Measurements from ENCODE around the gene KCNQ5.
"Not testable (repeated sequence)": the region's sequence is repeated elsewhere in the genome, so short reads cannot be mapped to it uniquely, and the experiment has no call there.

The KCNQ5 gene

DNA sequence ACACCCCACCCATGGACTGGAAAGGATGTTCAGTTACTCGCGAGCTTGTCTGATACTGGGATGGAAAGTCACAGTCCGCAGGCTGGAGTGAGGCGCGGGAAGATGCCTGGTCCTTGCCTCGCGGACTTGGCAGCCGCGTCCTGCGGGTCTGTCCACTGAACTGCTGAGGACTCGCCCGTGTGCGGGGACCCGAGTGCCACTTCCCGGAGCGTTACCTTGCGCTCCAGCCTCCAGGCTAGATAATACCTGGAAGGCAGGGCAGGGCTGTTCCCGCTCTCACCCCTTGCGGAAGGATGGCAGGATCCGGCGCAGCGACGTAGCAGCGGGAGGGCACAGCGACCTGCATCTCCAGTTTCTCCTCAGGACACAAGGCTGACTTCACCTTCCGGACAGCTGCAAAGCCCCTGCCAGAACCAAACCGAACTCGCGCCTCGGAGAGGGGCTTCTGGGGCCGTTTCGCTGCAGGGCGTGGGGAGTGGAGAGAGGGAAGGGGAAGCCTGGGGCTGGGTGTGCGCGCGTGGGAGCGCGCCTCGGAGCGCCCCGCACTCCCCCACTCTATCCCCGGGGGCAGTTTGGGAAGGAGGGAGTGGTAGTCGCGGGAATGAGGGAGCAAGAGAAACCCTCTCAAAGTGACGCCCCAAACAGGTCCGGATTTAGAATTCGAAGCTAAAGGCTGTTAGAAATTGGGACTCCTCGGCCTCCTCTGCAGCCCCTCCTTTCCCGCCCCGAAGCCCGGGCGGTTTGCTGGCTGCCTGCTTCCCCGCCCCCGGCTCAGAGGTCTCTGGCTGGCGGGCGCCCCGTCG lies at the start of gene KCNQ5:
TSS of gene KCNQ5 (plus strand) at position 774 of the 803 bp plus-strand sequence.
- no peak for DNase-seq (ENCODE audit: low read depth in 2 of 2, low spot score in 1 of 2)

GRCh38 chr6:72579865-72580264 lies 42.0 kb upstream of the KCNQ5 start:
- DNase-seq (ENCODE audit: low read depth in 2 of 2, low spot score in 1 of 2), result no peak

DNA sequence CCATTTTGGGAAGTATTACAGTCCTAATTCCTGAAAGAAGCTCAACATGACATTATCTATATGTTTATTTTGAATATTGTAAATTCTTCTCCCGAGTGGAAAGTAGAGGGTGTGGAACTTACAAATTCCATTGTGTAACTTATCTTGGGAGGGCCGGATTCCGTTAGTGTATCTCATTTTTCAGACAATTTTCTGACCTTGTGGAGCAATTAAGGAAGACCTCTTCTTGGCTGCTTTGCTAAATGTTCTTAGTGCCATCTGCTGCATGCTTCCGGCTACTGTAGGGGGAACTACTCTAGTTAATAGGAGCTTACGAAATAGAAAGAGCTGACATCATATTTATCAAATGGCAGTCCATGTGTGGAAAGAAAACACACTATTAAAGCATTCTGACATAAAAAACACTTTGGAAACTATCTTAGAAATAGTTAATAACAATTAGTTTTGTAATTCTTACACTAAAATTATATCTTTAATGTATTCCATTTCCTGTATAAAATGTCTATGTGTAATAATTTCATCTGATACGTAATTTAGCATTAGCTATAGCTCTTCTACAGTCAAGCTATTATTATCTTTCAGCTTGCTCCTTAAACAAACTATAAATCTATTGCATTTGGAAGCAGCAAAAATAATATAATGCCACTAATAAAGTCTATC lies 41.5 kb upstream of the KCNQ5 start:
- no peak for DNase-seq (ENCODE audit: low read depth in 2 of 2, low spot score in 1 of 2)

GRCh38 chr6:72580950-72581349 lies 40.9 kb upstream of the KCNQ5 start:
- not testable (repeated sequence) for DNase-seq (ENCODE audit: low read depth in 2 of 2, low spot score in 1 of 2)

DNA sequence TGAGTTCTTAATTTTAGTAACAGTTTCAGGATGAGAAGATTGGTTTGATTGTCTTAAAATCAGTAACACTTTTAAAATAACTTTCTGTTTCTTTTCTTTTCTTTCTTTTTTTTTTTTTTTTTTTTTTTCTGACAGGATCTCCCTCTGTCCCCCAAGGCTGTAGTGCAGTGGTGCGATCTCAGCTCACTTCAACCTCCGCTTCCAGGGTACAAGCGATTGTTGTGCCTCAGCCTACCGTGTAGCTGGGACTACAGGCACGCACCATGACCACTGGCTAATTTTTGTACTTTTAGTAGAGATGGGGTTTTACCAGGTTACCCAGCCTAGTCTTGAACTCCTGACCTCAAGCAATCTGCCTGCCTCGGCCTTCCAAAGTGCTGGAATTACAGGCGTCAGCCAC lies 33.7 kb upstream of the KCNQ5 start:
- no peak for DNase-seq (ENCODE audit: low read depth in 2 of 2, low spot score in 1 of 2)

DNA sequence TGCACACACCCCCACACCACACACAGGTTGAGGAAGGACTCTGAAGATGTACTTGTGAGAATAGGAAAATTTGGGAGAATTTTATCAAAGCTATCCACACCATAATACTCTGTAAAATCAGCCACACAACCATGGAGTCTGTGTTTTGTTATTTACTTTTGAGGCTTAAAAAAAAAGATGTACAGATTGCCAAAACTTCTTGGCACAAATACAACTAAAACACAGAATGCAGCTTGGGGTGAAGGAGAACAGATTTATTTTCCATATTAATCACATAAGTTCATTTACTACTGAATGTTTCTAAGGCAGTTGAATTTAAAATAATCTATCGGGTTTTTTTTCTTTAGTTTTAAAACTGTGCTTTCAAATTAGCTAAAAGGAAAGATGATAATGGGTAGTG lies 32.8 kb upstream of the KCNQ5 start:
- DNase-seq (ENCODE audit: low read depth in 2 of 2, low spot score in 1 of 2), result no peak

DNA sequence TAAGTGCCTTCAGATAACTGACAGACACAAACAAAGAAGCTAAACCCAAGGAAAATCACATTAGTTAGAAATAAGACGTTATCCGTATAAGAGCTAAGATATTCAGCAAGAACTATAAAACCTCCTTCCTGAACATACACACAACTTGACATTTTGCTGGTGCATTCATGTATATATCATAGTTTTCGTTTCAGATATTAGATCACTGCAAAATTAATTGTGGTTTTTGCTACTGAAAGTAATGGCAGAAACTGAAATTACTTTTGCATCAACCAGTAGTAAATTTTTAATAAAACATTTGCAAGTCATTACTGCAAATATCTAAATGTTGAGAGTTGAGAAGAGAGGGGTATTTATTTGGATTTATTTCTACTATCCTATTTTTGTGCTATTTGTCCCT lies 26.1 kb upstream of the KCNQ5 start:
- no peak for DNase-seq (ENCODE audit: low read depth in 2 of 2, low spot score in 1 of 2)

- no peak for DNase-seq (ENCODE audit: low read depth in 2 of 2, low spot score in 1 of 2)
Measured at GRCh38 chr6:72616406-72617015, 5.4 kb upstream of the KCNQ5 start.

DNA sequence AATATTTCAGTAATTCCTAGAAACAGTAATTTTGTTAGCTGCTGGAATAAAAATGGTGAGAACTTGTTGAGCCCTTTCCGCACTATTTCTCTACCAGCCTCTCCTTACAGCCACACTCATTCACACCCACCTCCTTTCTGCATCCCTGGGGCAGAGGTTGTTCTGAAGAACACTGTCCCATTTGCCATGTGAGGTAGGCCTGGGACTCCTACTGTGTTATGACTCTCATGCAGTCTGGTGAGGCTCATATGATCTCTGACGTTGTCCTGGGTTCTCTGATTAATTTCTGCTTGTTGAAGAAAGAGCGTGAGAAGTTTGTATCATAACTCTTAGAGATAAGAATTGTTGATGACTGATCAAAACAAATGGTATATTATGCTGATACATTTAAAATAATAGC lies 4.1 kb upstream of the KCNQ5 start:
- no peak for DNase-seq (ENCODE audit: low read depth in 2 of 2, low spot score in 1 of 2)

DNA sequence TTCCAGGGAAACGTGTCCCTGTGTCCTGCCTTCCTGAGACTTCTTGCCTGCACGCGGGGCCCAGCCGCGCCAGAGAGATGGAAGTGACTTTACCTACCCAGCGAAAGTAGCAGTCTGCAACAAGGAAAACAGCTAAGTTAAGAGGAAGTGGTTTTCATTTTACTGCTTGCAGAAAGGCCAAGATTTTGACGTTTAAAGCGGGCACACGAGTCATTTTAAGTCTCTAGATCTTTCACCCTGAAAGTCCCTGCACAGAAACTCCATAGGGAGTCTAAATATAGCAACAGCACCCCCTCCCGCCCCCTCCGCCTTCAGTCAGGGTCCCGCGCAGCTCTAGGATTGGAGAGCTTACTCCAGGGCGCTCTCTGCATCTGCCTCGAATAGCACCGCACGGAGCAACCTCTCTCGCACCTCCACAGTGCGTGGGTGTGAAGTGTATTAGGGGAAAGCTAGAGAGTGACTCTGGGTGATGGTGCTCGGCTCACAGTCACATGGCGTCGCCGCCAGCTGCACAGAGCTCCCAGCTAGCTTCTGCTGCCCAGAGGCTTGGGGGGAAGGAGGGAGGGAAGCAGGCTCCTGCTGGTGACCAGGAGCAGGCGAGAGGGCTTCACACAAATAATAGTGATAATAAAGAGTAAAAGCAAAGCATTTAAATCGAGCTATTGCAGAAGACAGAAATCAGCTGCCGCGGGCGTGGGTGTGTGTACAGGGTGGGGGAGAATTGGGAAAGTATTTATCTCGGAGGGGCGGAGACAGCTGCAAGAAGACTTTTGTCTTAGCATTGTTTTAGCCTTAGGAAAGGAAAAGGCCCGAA lies 1.8 kb upstream of the KCNQ5 start:
- peak in 1 of 2 donors; percentile 40 for DNase-seq (ENCODE audit: low read depth in 2 of 2, low spot score in 1 of 2)

DNA sequence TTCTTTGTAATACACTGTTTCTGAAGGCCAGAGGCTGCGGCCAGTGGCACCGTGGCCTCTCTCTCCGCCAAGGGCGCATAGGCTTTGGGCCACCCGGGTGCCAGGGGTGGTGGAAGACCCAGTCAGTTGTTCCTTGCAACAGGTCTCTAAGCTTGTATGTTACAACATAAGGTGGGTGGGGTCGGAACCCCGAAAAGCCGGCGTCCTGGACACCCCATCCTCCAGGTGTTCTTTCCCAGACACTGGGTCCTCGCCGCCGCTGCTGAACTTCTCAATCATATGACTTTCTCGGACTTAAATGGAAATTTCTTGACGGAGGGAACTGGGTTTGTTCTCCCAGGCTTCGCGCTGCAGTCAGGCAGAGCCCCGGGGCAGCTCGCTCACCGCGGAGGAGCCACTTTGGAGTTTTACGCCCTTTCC lies 983 bp upstream of the KCNQ5 start:
- DNase-seq (ENCODE audit: low read depth in 2 of 2, low spot score in 1 of 2), result peak in 1 of 2 donors; percentile 1

DNA sequence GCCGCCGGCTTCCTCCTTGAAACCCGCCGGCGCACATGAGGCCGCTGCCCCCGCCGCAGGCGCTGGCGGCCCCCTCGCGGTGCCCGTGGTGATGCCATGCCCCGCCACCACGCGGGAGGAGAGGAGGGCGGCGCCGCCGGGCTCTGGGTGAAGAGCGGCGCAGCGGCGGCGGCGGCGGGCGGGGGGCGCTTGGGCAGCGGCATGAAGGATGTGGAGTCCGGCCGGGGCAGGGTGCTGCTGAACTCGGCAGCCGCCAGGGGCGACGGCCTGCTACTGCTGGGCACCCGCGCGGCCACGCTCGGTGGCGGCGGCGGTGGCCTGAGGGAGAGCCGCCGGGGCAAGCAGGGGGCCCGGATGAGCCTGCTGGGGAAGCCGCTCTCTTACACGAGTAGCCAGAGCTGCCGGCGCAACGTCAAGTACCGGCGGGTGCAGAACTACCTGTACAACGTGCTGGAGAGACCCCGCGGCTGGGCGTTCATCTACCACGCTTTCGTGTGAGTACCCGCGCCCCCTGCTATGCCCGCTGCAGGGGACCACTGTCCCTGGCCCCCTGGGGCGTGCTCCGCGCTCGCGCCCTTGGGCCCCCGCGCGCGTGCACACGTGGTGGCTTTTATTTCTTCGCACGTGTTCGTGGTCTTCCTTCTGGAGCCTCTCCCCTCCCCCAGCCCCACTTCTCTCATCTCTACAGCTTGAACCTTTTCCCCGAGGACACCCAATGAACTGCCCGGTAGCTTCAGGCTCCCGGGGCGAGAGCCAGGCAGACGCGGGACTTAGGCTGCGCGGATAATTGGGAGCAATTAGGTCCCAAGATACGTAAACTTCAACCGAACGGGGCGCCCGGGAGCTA lies 453 bp downstream of the KCNQ5 start:
- peak in 1 of 2 donors; percentile 23 for DNase-seq (ENCODE audit: low read depth in 2 of 2, low spot score in 1 of 2)

- DNase-seq (ENCODE audit: low read depth in 2 of 2, low spot score in 1 of 2), result no peak
Measured at GRCh38 chr6:72623808-72624207, 1.9 kb downstream of the KCNQ5 start.

GRCh38 chr6:72624557-72625160 lies 2.8 kb downstream of the KCNQ5 start:
- no peak for DNase-seq (ENCODE audit: low read depth in 2 of 2, low spot score in 1 of 2)

DNA sequence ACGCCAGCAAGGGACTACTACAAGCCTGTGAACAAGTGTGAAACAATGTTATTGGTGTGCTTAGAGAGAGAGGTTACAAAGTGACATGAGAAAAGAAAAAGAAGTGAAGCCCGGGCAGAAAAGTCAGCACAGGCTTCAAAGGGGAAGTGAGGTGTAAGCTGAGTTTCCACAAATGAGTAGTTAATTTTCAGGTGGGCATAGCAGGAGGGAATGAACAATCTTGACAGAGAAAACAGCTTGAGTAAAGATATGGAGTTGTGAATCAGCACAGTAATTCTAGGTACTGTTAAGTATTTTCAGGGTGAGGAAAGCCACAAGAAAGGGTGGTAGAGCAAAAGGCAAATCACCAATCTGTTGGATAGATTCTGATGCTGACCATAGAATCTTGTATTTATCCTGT lies 4.3 kb downstream of the KCNQ5 start:
- DNase-seq (ENCODE audit: low read depth in 2 of 2, low spot score in 1 of 2), result no peak

DNA sequence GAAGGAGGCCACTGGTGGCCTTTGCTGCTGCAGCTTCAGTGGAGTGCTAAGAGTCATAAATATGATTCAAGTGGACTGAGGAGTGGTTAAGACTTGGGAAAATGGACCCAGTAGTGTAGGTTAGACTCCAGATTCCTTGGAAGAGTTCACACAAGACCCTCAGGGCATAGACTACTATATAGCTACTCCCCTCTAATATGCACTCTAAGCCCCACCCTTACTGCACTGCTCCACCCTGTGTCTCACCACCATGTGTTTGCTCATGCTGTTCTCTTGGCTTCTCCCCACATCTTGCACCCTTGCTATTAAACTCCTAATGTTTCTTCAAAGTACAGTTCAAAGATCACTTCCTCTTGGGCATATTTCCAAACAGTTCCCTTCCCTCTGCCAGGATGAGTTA lies 5.7 kb downstream of the KCNQ5 start:
- no peak for DNase-seq (ENCODE audit: low read depth in 2 of 2, low spot score in 1 of 2)

GRCh38 chr6:72631480-72631879 lies 9.6 kb downstream of the KCNQ5 start:
- no peak for DNase-seq (ENCODE audit: low read depth in 2 of 2, low spot score in 1 of 2)

DNA sequence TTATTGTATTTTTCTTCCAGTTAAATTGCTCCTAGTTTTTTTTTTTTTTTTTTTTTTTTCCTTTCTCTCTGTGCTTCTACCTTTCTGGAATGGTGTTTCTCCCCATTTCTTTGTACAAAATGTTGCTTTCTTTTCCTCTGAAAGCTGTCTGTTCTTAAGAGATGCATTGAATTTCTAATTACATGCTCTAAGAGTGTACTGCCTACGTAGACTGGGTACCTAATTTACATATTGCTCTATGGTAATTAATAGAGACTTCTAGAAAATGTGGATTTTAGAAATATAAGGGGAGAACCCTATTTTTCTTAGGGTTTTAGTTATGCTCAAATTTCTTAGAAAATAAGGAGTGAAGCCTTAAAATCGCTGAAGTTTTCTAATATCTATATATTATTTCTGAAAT lies 13.8 kb downstream of the KCNQ5 start:
- no peak for DNase-seq (ENCODE audit: low read depth in 2 of 2, low spot score in 1 of 2)

DNA sequence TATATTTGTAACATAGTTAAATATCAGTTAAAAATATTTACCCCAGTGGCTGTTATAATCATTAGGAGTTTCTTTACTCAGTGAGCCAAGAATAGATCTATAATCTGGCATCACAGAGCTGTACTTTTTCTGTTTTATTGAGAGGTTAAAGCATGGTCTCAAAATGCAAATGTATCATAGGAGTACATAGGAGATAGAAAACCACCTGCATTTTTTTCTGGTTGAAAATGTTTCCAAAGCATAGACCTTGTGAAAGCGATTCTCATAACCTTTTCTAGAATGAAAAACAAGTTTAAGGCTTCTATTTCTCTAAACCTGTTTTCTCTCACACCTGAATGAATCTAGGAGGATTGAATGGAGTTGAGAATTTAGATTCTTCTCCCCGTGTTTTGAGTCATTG lies 14.4 kb downstream of the KCNQ5 start:
- no peak for DNase-seq (ENCODE audit: low read depth in 2 of 2, low spot score in 1 of 2)

DNA sequence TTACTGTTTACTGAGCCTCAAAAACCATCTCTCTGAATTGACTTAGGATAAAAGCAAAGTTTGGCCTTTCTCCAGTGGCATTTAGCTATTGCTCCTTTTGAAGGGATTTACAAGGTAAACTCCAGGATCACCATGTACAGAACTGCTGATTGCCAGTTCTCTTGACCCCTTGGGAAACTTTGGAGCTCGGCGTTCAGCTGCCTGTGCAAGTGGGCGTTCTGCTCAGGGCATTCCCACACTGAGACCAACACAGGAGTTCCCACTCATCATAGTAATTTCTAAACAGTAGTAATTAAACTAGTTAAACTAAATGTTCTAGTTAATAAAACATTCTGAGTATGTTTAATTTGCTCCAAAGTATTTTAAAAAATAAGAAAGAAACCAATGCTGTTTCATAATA lies 14.9 kb downstream of the KCNQ5 start:
- DNase-seq (ENCODE audit: low read depth in 2 of 2, low spot score in 1 of 2), result no peak
